K562 (cell line): Measurements from ENCODE around the gene FRMD5. TPM values are rescaled to one million over a fixed set of nuclear protein-coding genes. Genes with fewer than 3 reads are reported as not detected.
A peak's percentile ranks its signal among the peaks of the same experiment; 100 is the strongest.

Experiments
- ATAC-seq: fragments of 200-7000 bp; cut with Tn5 transposase; 3 replicates; pipeline ENCODE4 v1.9.1; 2020; ENCODE audit warnings: moderate library complexity
- BruUV-seq: library from RNA; stranded (reverse); fragments of 400-500 nt; replicated peaks from 2 replicates; lab custom pipeline; 2021; lab: Mats Ljungman, UMichigan
- CTCF ChIA-PET: fragments of 300-600 bp; formaldehyde crosslinking; extraction: SDS; loops from one replicate; lab custom pipeline; 2021; ENCODE audit warnings: low intra/inter-chr PET ratio; lab: Yijun Ruan, JAX
- POLR2A ChIA-PET: fragments of 300-600, 350-650 bp; sonication (Branson Sonifier 250); formaldehyde crosslinking; extraction: SDS; loops from one replicate; lab custom pipeline; 2021; ENCODE audit warnings: antibody characterized with exemption, inconsistent platforms; lab: Yijun Ruan, JAX
- DNase-seq, 4 experiments: peaks; one replicate each; pipeline versions ENCODE4 v3.0.0 to v3.0.0-alpha.2; 2011 to 2018; ENCODE audit warnings: low spot score in 3 of 4, mixed read lengths in 3 of 4; ENCODE audit errors: extremely low read depth in 1 of 4
- FAIRE-seq: peaks from 2 replicates; lab custom pipeline; 2011; peaks lifted over from hg19 to GRCh38; lab: Jason Lieb, UNC
- H2AFZ ChIP-seq: 2 replicates; pipeline ENCODE4 v1.6.0; 2011; ENCODE audit warnings: low read depth, low read length, control low read depth, inconsistent platforms
- H3K27ac ChIP-seq: fragments of 200-600 bp; 3 replicates; pipeline ENCODE4 v1.8.0; 2011; ENCODE audit warnings: low read depth, mild to moderate bottlenecking, control low read depth, inconsistent platforms, low read length, moderate library complexity, mixed read lengths; ENCODE audit errors: extremely low read depth
- H3K27me3 ChIP-seq, 2 experiments: fragments of 300-600 bp in 1 of 2; 2 replicates in 1 of 2; 3 replicates in 1 of 2; pipeline versions ENCODE4 v1.6.0 to v1.8.0; 2011; ENCODE audit warnings: inconsistent platforms in 2 of 2, low read length in 2 of 2, mild to moderate bottlenecking in 1 of 2, mixed read lengths in 1 of 2, moderate library complexity in 1 of 2; ENCODE audit not compliant: control insufficient read depth in 2 of 2, insufficient read depth in 2 of 2
- H3K36me3 ChIP-seq: fragments of 300-600 bp; 3 replicates; pipeline ENCODE4 v1.8.0; 2011; ENCODE audit warnings: mild to moderate bottlenecking, low read length, inconsistent platforms; ENCODE audit not compliant: control insufficient read depth, insufficient read depth
- H3K4me1 ChIP-seq, 2 experiments: fragments of 200-600 bp in 1 of 2; replicated peaks in 1 of 2; 2 replicates in 1 of 2; 3 replicates in 1 of 2; pipeline versions ENCODE4 v1.5.1 to v1.8.0; 2011; ENCODE audit warnings: inconsistent platforms in 2 of 2, low read length in 2 of 2, mild to moderate bottlenecking in 1 of 2, mixed read lengths in 1 of 2, moderate library complexity in 1 of 2; ENCODE audit not compliant: control insufficient read depth in 2 of 2, insufficient read depth in 2 of 2
- H3K4me2 ChIP-seq: 2 replicates; pipeline ENCODE4 v1.6.1; 2011; ENCODE audit warnings: low read length, control low read depth, inconsistent platforms, mixed read lengths; ENCODE audit not compliant: insufficient read depth
- H3K4me3 ChIP-seq: fragments of 200-600 bp; sonication (generic), shearing (Covaris generic); 2 replicates; pipeline ENCODE4 v1.5.1; 2016; ENCODE audit warnings: control low read depth, inconsistent platforms
- H3K79me2 ChIP-seq: fragments of 200-600 bp; 3 replicates; pipeline ENCODE4 v1.8.0; 2011; ENCODE audit warnings: low read length, inconsistent platforms; ENCODE audit not compliant: control insufficient read depth, insufficient read depth
- H3K9ac ChIP-seq, 2 experiments: 2 replicates each; pipeline versions ENCODE4 v1.6.0 to v1.6.1; 2011; ENCODE audit warnings: low read depth in 2 of 2, low read length in 2 of 2, control low read depth in 1 of 2, inconsistent platforms in 1 of 2, mild to moderate bottlenecking in 1 of 2, mixed read lengths in 1 of 2; ENCODE audit not compliant: insufficient read depth in 1 of 2
- H3K9me1 ChIP-seq: one replicate; pipeline ENCODE4 v1.6.0; 2011; ENCODE audit warnings: inconsistent platforms, mild to moderate bottlenecking, low read length, moderate library complexity; ENCODE audit not compliant: control insufficient read depth, insufficient read depth
- H3K9me3 ChIP-seq: replicated peaks from 2 replicates; pipeline ENCODE4 v1.5.1; 2011; ENCODE audit warnings: low read depth, low read length, inconsistent platforms; ENCODE audit not compliant: control insufficient read depth, insufficient read depth
- H4K20me1 ChIP-seq: replicated peaks from 2 replicates; pipeline ENCODE4 v1.6.1; 2011; ENCODE audit warnings: low read length, inconsistent platforms, mixed read lengths; ENCODE audit not compliant: control insufficient read depth, insufficient read depth
- BCLAF1 ChIP-seq, 2 experiments: fragments of 450-650 bp in 1 of 2; IDR thresholded peaks; 2 replicates each; pipeline ENCODE4 v1.6.1; 2011 to 2017; ENCODE audit warnings: low read depth in 2 of 2, antibody characterized with exemption in 1 of 2, borderline replicate concordance in 1 of 2, low read length in 1 of 2, mild to moderate bottlenecking in 1 of 2, mixed read lengths in 1 of 2; ENCODE audit not compliant: control insufficient read depth in 1 of 2
- C11orf30 ChIP-seq: fragments of 450-650 bp; IDR thresholded peaks from 2 replicates; pipeline ENCODE4 v1.6.1; 2016; ENCODE audit warnings: low read depth, mild to moderate bottlenecking
- CEBPG ChIP-seq, 3 experiments: fragments of 200-800 bp in 1 of 3; sonication (Bioruptor generic) in 1 of 3; sonication (generic) in 1 of 3; formaldehyde crosslinking in 1 of 3; IDR thresholded peaks in 2 of 3; conservative IDR thresholded peaks in 1 of 3; 2 replicates each; pipeline versions ENCODE4 v1.6.1 to v1.8.0; 2016 to 2022; ENCODE audit warnings: missing compliant biosample characterization in 2 of 3, missing genetic modification characterization in 2 of 3, mild to moderate bottlenecking in 1 of 3, missing genetic modification reagents in 1 of 3
- ELF1 ChIP-seq: fragments of 200-800 bp; sonication (Bioruptor generic); IDR thresholded peaks from 2 replicates; pipeline ENCODE4 v1.6.1; 2016; ENCODE audit warnings: missing genetic modification characterization, missing compliant biosample characterization
- HNRNPL ChIP-seq: fragments of 200-400 bp; formaldehyde crosslinking; IDR thresholded peaks from 2 replicates; pipeline ENCODE4 v1.6.1; 2017; ENCODE audit warnings: low read depth, mild to moderate bottlenecking, low read length
- KLF16 ChIP-seq: IDR thresholded peaks from 2 replicates; pipeline ENCODE4 v1.6.1; 2016; ENCODE audit warnings: antibody characterized with exemption
- POLR2H ChIP-seq: IDR thresholded peaks from 2 replicates; pipeline ENCODE4 v1.6.1; 2016; ENCODE audit warnings: missing genetic modification characterization, low read depth, mild to moderate bottlenecking, control low read depth, missing compliant biosample characterization, moderate library complexity
- SP2 ChIP-seq: IDR thresholded peaks from 2 replicates; pipeline ENCODE4 v1.6.1; 2011; ENCODE audit warnings: mild to moderate bottlenecking, low read depth, low read length, moderate library complexity; ENCODE audit not compliant: poor library complexity, severe bottlenecking; ENCODE audit errors: extremely low read depth
- ZBTB11 ChIP-seq, 3 experiments: fragments of 200-800 bp in 1 of 3; fragments of 250-450 bp in 1 of 3; fragments of 450-650 bp in 1 of 3; sonication (Bioruptor Pico) in 1 of 3; sonication (Bioruptor generic) in 1 of 3; formaldehyde crosslinking in 1 of 3; IDR thresholded peaks; 2 replicates each; pipeline versions ENCODE4 v1.6.1 to v1.8.0; 2016 to 2022; ENCODE audit warnings: mild to moderate bottlenecking in 2 of 3, missing genetic modification characterization in 2 of 3, missing compliant biosample characterization in 1 of 3, moderate library complexity in 1 of 3
- ZKSCAN3 ChIP-seq: fragments of 250-450 bp; sonication (Bioruptor Pico); IDR thresholded peaks from 2 replicates; pipeline ENCODE4 v1.4.0; 2020
- WGBS: fragments of 100-300 bp; shearing (Covaris generic); methylation state at CpG from one replicate; pipeline ENCODE4 v1.1.6; 2016; ENCODE audit warnings: low coverage, mixed read lengths; ENCODE audit not compliant: insufficient coverage; ENCODE audit errors: missing lambda C conversion rate; 5-methylcytosine and 5-hydroxymethylcytosine counted together
- in situ Hi-C: fragments of 300-500 bp; cut with MboI; formaldehyde crosslinking; loops from 4 replicates; pipeline ENCODE4 v1.15.0; 2018; ENCODE audit warnings: inconsistent platforms, mixed read lengths
- intact Hi-C: fragments of 100-400 bp; cut with micrococcal nuclease; formaldehyde crosslinking; loops from 2 replicates; pipeline ENCODE4 v1.14.2; 2022
- polyA plus RNA-seq, 8 experiments: library from polyadenylated mRNA; depleted of rRNA in 4 of 8; stranded (reverse) in 5 of 8; unstranded in 3 of 8; fragments of >200 nt; fragmentation: Nextera tagmentation in 2 of 8; fragmentation: Illumina TruSeq in 1 of 8; extraction: Ambion mirVana in 2 of 8; extraction: Trizol in 1 of 8; gene quantifications; 2 replicates each; pipeline versions ENCODE4 v1.2.1 to v1.2.3, GENCODE V29; 2011 to 2014; ENCODE audit warnings: inconsistent platforms in 1 of 8, missing spikeins in 1 of 8
- total RNA-seq, 7 experiments: library from RNA; depleted of rRNA in 6 of 7; stranded (reverse); fragments of >200 nt in 6 of 7; fragmentation: Illumina TruSeq in 2 of 7; extraction: Trizol in 2 of 7; gene quantifications; 2 replicates each; pipeline versions ENCODE4 v1.2.1 to v1.2.3, GENCODE V29; 2011 to 2021; ENCODE audit warnings: low replicate concordance in 1 of 7
- TF ChIP-seq, protein P1 (sequence below): fragments of 450-650 bp; IDR thresholded peaks from 2 replicates; pipeline ENCODE4 v1.6.1; 2016; ENCODE audit warnings: missing biosample characterization, missing genetic modification characterization

Gene FRMD5
- total and polyA plus RNA-seq, 9 of the 15 experiments (the other 6 are each of a cell fraction or from before 2014, with no cell fraction given) = 0.13 to 0.38 TPM; not detected in 7

DNA sequence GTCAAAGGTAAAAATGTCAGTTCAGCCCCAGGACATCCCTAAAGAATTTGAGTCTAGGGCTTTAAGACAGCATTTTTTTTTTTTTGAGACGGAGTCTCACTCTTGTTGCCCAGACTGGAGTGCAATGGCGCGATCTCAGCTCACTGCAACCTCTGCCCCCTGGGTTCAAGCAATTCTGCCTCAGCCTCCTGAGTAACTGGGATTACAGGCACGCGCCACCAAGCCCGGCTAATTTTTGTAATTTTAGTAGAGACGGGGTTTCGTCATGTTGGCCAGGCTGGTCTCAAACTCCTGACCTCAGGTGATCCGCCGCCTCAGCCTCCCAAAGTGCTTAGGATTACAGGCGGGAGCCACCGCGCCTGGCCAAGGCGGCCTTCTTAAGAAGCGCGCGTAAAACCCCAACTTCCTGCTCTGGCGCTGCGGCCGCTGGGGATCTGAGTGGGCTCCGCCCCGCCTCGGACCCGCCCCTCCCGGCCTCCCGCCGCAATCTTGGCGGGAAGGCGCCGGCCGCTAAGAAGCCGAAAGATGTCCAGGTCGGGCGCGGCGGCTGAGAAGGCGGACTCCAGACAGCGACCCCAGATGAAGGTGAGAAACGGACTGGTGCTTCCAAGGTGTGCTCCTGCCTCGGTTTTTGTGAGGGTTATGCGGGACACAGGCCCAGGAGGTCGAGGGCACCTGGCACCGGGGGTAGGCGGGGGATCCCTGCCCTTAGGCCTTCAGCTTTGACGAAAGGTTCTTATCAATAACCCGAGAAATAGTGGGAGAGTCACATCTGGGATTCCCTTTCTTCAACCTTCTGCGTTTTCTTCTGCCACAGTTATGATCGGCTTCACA is 368.3 kb downstream of the FRMD5 start, which contains the start of gene WDR76:
TSS of gene WDR76 (plus strand) at position 495 of the 834 bp plus-strand sequence. CDS start at position 526, 31 bp downstream.
- ChIA-PET CTCF (no interaction called here), POLR2A (interaction anchor here (0.8 to 2.6 kb wide), 8 partner anchors 10 to 505 kb away, joined by 3 to 12 read pairs (median 4); partner anchors contain the start of genes HYPK and SERINC4)
- Histone ChIP-seq H3K4me2 (peak within 1 kb of the TSS; percentile 86), H3K4me3 (peak within 1 kb of the TSS; percentile 64), H3K36me3 (peaks cover 27% of the 10 kb centered on the region; the same call in 2 of the 3 replicates), H2AFZ (peak within 1 kb of the TSS; percentile 96), H3K4me1 (peaks cover 17 to 24% of the 10 kb centered on the region in 2 experiments; a peak in 4 of 5 replicates), H4K20me1 (no peaks in the 10 kb centered on the region), H3K9me1 (no peaks in the 10 kb centered on the region), H3K79me2 (peaks cover 81% of the 10 kb centered on the region), H3K27me3 (no peaks in the 10 kb centered on the region), H3K9me3 (no peaks in the 10 kb centered on the region), H3K9ac (peak within 1 kb of the TSS; percentile 84 to 99), H3K27ac (peak within 1 kb of the TSS; percentile 88)
- in situ Hi-C loops (no loop called here), intact Hi-C loops (no loop called here)
- FAIRE-seq (peak; percentile 77), DNase-seq (peak; percentile 91 to 96 (median 92)), ATAC-seq (peak; percentile 84)
- BruUV-seq = TSS peak; percentile 54
- under 1% methylated on average over 47 of the region's 48 CpGs for WGBS
- TF ChIP-seq CEBPG (CRISPR knock-in tag; IDR thresholded peaks at IDR 0.05) (peak; percentile 73), CEBPG (tag; conservative IDR thresholded peaks at IDR 0.05 in 1 of 2, IDR thresholded peaks at IDR 0.05 in 1 of 2) (peak; percentile 34 to 73; a peak in 3 of 4 replicates), ZKSCAN3 (CRISPR knock-in tag) (no peak), ELF1 (tag) (peak; percentile 85), C11orf30 (no peak), SP2 (no peak), POLR2H (tag) (peak; percentile 84), ZBTB11 (CRISPR knock-in tag; IDR thresholded peaks at IDR 0.05) (peak in 1 of 3 experiments; percentile 18; a peak in 2 of 6 replicates), KLF16 (no peak), BCLAF1 (IDR thresholded peaks at IDR 0.05; ENCODE audit: borderline replicate concordance in 1 of 2, control insufficient read depth in 1 of 2, low read depth in 2 of 2, low read length in 1 of 2) (no peak), HNRNPL (no peak)
- TF ChIP-seq, protein P1, sequence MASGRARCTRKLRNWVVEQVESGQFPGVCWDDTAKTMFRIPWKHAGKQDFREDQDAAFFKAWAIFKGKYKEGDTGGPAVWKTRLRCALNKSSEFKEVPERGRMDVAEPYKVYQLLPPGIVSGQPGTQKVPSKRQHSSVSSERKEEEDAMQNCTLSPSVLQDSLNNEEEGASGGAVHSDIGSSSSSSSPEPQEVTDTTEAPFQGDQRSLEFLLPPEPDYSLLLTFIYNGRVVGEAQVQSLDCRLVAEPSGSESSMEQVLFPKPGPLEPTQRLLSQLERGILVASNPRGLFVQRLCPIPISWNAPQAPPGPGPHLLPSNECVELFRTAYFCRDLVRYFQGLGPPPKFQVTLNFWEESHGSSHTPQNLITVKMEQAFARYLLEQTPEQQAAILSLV (tag) = peak; percentile 68; the same call in 1 of the 2 replicates
